GM06990 (cell line): Measurements from ENCODE around the gene PTPRN.

Experiments
- DNase-seq: peaks from one replicate; pipeline ENCODE4 v3.0.0-alpha.2; 2011; ENCODE audit not compliant: insufficient read length; ENCODE audit errors: extremely low read depth
- H3K27me3 ChIP-seq: replicated peaks from 2 replicates; pipeline ENCODE4 v1.6.0; 2011; ENCODE audit warnings: low read length; ENCODE audit not compliant: control insufficient read depth, insufficient read depth
- H3K36me3 ChIP-seq: 2 replicates; pipeline ENCODE4 v1.5.1; 2011; ENCODE audit warnings: low read length; ENCODE audit not compliant: control insufficient read depth, insufficient read depth
- H3K4me3 ChIP-seq: replicated peaks from 2 replicates; pipeline ENCODE4 v1.5.1; 2011; ENCODE audit warnings: low read depth, mild to moderate bottlenecking, control low read depth, low read length
- TF ChIP-seq, protein P1 (sequence below): IDR thresholded peaks from 2 replicates; pipeline ENCODE4 v1.5.1; 2011; ENCODE audit warnings: low read length, control low read depth, mild to moderate bottlenecking, inconsistent platforms; ENCODE audit not compliant: insufficient read depth, poor library complexity, severe bottlenecking

Gene PTPRN

GRCh38 chr2:219296631-219297391 is 12.4 kb downstream of the PTPRN start:
- Histone ChIP-seq H3K27me3 (peaks cover 3% of the 10 kb centered on the region), H3K4me3 (no peak overlapping the region), H3K36me3 (no peaks in the 10 kb centered on the region)
- DNase-seq: no peak
- TF ChIP-seq, protein P1, sequence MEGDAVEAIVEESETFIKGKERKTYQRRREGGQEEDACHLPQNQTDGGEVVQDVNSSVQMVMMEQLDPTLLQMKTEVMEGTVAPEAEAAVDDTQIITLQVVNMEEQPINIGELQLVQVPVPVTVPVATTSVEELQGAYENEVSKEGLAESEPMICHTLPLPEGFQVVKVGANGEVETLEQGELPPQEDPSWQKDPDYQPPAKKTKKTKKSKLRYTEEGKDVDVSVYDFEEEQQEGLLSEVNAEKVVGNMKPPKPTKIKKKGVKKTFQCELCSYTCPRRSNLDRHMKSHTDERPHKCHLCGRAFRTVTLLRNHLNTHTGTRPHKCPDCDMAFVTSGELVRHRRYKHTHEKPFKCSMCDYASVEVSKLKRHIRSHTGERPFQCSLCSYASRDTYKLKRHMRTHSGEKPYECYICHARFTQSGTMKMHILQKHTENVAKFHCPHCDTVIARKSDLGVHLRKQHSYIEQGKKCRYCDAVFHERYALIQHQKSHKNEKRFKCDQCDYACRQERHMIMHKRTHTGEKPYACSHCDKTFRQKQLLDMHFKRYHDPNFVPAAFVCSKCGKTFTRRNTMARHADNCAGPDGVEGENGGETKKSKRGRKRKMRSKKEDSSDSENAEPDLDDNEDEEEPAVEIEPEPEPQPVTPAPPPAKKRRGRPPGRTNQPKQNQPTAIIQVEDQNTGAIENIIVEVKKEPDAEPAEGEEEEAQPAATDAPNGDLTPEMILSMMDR: no peak

- TF ChIP-seq, protein P1: no peak
- no peaks in the 10 kb centered on the region for H3K36me3 ChIP-seq
- no peak overlapping the region for H3K4me3 ChIP-seq
- H3K27me3 ChIP-seq: peaks cover 3% of the 10 kb centered on the region; the same call in 1 of the 2 replicates
- DNase-seq: no peak
Observed at GRCh38 chr2:219296142-219296541, 13.1 kb downstream of the PTPRN start.

DNA sequence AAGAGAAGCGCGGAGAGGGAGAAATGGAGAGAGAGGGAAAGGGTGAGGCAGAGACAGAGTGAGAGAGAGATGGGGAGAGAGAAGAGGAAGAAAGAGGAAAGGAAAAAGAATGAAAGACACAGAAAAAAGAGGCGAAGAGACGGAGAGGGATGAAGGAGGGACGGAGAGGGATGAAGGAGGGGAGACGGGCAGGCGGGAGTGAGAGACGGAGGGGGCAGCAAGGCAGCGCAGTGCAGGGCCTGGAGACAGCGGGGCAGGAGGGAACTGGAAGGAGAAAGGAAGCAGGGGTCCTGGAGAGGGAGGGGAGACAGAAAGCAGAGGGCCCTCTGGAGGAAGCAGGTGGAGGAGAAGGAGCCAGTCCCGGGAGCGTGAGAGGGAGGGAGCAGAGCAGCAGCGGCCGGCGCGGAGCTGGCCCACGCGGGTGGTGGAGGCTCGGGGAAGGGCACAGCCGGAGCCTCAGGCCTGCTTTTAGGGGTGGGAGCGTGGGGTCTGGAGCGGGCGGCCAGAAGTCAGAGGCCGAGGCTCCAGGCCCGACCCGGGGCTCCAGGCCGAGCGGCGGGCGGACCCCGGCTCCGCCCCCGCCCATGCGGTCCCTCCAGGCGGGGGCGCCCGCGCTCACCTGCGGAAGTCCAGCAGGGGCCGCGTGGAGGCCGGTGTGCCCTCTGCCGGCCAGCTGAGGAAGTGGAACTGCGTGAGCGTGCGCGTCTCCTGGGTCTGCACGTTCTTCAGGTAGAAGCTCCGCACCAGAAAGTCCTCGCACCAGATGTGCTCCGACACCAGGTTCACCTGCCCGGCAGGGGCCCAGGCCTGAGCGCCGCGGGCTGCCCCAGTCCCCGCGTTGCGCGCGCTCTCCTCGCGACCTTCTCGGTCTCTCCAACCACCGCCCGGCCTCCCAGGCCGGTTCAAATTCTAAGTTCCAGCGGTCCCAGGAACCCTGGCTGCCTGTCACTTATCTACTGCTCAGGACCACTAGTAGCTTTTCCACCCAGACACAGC is 14.5 kb downstream of the PTPRN start:
- Histone ChIP-seq H3K27me3 (peaks cover 1% of the 10 kb centered on the region; the same call in 1 of the 2 replicates), H3K36me3 (no peaks in the 10 kb centered on the region), H3K4me3 (peak overlapping the region; percentile 57)
- TF ChIP-seq, protein P1: peak; percentile 99
- peak; percentile 92 for DNase-seq

DNA sequence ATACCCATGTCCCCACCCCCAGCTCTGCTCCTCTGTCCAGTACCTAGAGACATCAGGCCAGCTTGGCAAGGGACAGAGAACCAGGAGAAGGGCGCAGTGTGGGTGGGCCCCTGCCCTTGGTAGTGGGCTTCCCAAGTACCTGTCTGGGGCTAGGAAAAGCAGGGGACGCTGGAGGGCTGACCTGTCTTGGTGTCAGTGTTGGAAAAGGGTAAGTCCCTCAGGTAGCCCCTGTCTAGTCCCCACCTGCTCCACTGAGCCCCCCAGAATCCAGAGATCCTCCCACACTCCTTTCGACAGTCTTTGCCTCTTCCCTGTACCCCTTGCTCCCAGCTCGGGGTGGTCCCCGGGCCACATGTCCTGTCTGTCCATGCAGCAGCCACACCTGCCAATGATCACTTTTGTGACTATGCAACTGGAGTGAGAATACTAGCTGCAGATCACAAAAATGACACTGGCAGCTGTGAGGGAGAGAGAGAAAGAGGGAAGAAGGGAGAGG is 15.4 kb downstream of the PTPRN start:
- Histone ChIP-seq H3K36me3 (no peaks in the 10 kb centered on the region), H3K27me3 (no peaks in the 10 kb centered on the region), H3K4me3 (no peak overlapping the region)
- DNase-seq: no peak
- TF ChIP-seq, protein P1: no peak

DNA sequence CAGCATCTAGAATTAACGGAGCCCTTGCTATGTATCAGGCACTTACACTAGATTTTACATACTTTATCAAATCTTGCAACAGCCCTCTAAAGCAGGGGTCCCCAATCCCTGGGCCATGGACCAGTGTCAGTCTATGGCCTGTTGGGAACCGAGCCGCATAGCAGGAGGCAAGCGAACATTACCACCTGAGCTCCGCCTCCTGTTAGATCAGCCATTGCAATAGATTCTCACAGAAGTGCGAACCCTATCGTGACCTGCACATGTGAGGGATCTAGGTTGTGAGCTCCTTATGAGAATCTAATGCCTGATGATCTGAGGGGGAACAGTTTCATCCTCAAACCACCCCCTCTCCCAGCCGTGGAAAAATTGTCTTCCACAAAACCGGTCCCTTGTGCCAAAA is 16.6 kb downstream of the PTPRN start:
- Histone ChIP-seq H3K27me3 (no peaks in the 10 kb centered on the region), H3K36me3 (no peaks in the 10 kb centered on the region), H3K4me3 (no peak overlapping the region)
- TF ChIP-seq, protein P1: no peak
- no peak for DNase-seq
